ENCODE data around the gene CCL17. TPM values are rescaled to one million over a fixed set of nuclear protein-coding genes. Genes with fewer than 3 reads are reported as not detected.

CCL17 gene
- total and polyA plus RNA-seq, 9 donors = not detected

GRCh38 chr16:57413733-57414132 is 9.2 kb downstream of the CCL17 start:
- DNase-seq = no peak
- no peak for TF ChIP-seq CTCF (IDR thresholded peaks at IDR 0.05)
- no peak for TF ChIP-seq POLR2A (IDR thresholded peaks at IDR 0.05)
- no peak for TF ChIP-seq EP300 (IDR thresholded peaks at IDR 0.05)
- 53 to 66% (median 66%) methylated on average over 7 of the region's 7 CpGs for WGBS, 3 donors
- H3K4me3 ChIP-seq = no peak overlapping the region
- H3K36me3 ChIP-seq = no peaks in the 10 kb centered on the region
- H3K9me3 ChIP-seq = no peaks in the 10 kb centered on the region
- no peak overlapping the region for H3K27ac ChIP-seq
- intact Hi-C loops (cut with DNase I) = loop anchor here in 2 of 4 donors (2.0 to 10.0 kb wide), 3 partner anchors 101 to 329 kb away; no protein-coding TSS in a partner anchor
- no peaks in the 10 kb centered on the region for H3K27me3 ChIP-seq
- peaks cover 1% of the 10 kb centered on the region for H3K4me1 ChIP-seq (ENCODE audit: insufficient read depth)

- DNase-seq = no peak
- WGBS, 3 donors = 85 to 86% (median 85%) methylated on average over 16 of the region's 16 CpGs
- Histone ChIP-seq H3K27ac (no peak overlapping the region), H3K4me3 (no peak overlapping the region), H3K27me3 (no peaks in the 10 kb centered on the region), H3K4me1 (ENCODE audit: insufficient read depth) (peaks cover 1% of the 10 kb centered on the region), H3K36me3 (no peaks in the 10 kb centered on the region), H3K9me3 (no peaks in the 10 kb centered on the region)
- intact Hi-C loops (cut with DNase I) = loop anchor here (2.0 to 10.0 kb wide), 4 partner anchors 99 to 331 kb away; no protein-coding TSS in a partner anchor
- no peak for TF ChIP-seq POLR2A (IDR thresholded peaks at IDR 0.05)
- TF ChIP-seq CTCF (IDR thresholded peaks at IDR 0.05) = no peak
- TF ChIP-seq EP300 (IDR thresholded peaks at IDR 0.05) = no peak
Measured at GRCh38 chr16:57416084-57416483, 11.5 kb downstream of the CCL17 start.

- no peak overlapping the region for H3K27ac ChIP-seq
- no peak for DNase-seq
- WGBS, 3 donors = 71 to 74% (median 73%) methylated on average over 6 of the region's 6 CpGs
Measured at GRCh38 chr16:57419506-57419905, 14.9 kb downstream of the CCL17 start.

GRCh38 chr16:57422026-57422944 is 17.7 kb downstream of the CCL17 start:
- Histone ChIP-seq H3K36me3 (no peaks in the 10 kb centered on the region), H3K27ac (no peak overlapping the region), H3K9me3 (no peaks in the 10 kb centered on the region), H3K27me3 (no peaks in the 10 kb centered on the region), H3K4me3 (no peak overlapping the region), H3K4me1 (ENCODE audit: insufficient read depth) (peaks cover 4% of the 10 kb centered on the region)
- WGBS, 3 donors = 20 to 28% (median 23%) methylated on average over 10 of the region's 10 CpGs
- TF ChIP-seq CTCF (IDR thresholded peaks at IDR 0.05) = peak in 1 of 3 donors; percentile 29
- no peak for TF ChIP-seq POLR2A (IDR thresholded peaks at IDR 0.05)
- DNase-seq = peak; percentile 31 to 64 (median 51)
- intact Hi-C loops (cut with DNase I) = loop anchor here in 1 of 4 donors (5.0 kb wide), 1 partner anchor 340 kb away; no protein-coding TSS in a partner anchor

More at GRCh38 chr16:57419506-57419905, 14.9 kb downstream of the CCL17 start:
- Histone ChIP-seq H3K27me3 (no peaks in the 10 kb centered on the region), H3K9me3 (no peaks in the 10 kb centered on the region), H3K4me1 (ENCODE audit: insufficient read depth) (peaks cover 5% of the 10 kb centered on the region), H3K36me3 (no peaks in the 10 kb centered on the region), H3K4me3 (no peak overlapping the region)
- intact Hi-C loops (cut with DNase I) = loop anchor here in 3 of 4 donors (2.0 to 10.0 kb wide), 4 partner anchors 95 to 335 kb away; no protein-coding TSS in a partner anchor
- no peak for TF ChIP-seq EP300 (IDR thresholded peaks at IDR 0.05)

Data from ovary (tissue), 9 donors.